ENCODE results near the gene SOS2.

SOS2 gene

DNA sequence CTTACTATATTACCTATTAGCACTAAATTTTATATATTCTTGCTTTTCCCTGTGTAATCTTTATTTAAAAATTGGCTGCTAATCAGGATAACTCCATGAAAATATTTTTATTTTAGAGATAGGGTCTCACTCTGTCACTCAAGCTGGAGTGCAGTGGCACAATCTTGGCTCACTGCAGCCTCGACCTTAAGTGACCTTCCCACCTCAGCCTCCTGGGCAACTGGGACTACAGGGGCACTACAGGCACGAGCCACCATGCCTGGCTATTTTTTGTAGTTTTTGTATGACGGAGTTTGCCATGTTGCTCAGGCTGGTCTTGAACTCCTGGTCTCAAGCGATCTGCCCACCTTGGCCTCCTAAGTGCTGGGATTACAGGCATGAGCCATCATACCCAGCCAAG lies 82.6 kb downstream of the SOS2 start:
- in situ Hi-C loops (cut with HindIII; ENCODE audit: low sequenced_read_pairs): no loop called here
- H3K4me3 ChIP-seq (ENCODE audit: low read depth, low read length): no peak overlapping the region
- TF ChIP-seq, protein P1, sequence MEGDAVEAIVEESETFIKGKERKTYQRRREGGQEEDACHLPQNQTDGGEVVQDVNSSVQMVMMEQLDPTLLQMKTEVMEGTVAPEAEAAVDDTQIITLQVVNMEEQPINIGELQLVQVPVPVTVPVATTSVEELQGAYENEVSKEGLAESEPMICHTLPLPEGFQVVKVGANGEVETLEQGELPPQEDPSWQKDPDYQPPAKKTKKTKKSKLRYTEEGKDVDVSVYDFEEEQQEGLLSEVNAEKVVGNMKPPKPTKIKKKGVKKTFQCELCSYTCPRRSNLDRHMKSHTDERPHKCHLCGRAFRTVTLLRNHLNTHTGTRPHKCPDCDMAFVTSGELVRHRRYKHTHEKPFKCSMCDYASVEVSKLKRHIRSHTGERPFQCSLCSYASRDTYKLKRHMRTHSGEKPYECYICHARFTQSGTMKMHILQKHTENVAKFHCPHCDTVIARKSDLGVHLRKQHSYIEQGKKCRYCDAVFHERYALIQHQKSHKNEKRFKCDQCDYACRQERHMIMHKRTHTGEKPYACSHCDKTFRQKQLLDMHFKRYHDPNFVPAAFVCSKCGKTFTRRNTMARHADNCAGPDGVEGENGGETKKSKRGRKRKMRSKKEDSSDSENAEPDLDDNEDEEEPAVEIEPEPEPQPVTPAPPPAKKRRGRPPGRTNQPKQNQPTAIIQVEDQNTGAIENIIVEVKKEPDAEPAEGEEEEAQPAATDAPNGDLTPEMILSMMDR (IDR thresholded peaks at IDR 0.05; ENCODE audit: low read depth, low read length): no peak
- no peak for DNase-seq (ENCODE audit: low read depth, low spot score)

DNA sequence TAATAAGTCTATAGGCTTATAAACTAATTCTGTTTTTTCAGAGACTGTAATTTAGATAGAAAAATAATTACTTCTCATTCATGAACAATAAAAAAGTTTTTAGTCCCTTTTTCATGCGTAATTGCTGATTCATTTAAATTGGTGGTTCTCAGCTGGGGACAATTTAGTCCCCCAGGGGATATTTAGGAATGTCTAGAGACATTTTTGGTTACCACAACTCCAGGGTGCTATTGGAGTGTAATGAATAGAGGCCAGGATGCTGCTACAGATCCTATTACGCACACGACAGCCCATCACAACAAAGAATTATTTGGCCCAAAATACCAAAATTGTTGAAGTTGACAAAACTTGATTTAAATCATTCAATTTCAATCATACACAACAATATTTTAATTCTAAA lies 92.2 kb downstream of the SOS2 start:
- TF ChIP-seq, protein P1 (IDR thresholded peaks at IDR 0.05; ENCODE audit: low read depth, low read length): no peak
- peak; percentile 43 for DNase-seq (ENCODE audit: low read depth, low spot score)
- in situ Hi-C loops (cut with HindIII; ENCODE audit: low sequenced_read_pairs): no loop called here
- H3K4me3 ChIP-seq (ENCODE audit: low read depth, low read length): no peak overlapping the region

DNA sequence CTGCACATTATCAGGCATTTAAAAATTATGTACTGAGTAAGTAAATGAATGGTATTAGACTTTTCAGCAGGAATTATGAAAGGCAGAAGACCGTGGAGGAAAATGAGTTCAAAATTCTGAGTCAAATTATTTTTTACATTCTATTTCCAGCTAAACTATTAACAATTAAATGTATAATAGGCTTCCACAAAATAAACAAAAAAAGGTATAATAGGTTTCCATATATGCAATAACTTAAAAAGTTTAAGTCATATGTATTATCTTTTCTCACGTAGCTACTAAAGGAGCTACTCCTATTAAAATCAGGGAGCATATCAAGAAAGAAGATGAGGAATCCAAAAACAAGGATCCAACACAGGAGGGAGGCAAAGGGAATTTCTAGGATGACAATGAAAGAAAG lies 103.6 kb downstream of the SOS2 start:
- DNase-seq (ENCODE audit: low read depth, low spot score): no peak
- TF ChIP-seq, protein P1 (IDR thresholded peaks at IDR 0.05; ENCODE audit: low read depth, low read length): no peak
- H3K4me3 ChIP-seq (ENCODE audit: low read depth, low read length): no peak overlapping the region
- in situ Hi-C loops (cut with HindIII; ENCODE audit: low sequenced_read_pairs): no loop called here

DNA sequence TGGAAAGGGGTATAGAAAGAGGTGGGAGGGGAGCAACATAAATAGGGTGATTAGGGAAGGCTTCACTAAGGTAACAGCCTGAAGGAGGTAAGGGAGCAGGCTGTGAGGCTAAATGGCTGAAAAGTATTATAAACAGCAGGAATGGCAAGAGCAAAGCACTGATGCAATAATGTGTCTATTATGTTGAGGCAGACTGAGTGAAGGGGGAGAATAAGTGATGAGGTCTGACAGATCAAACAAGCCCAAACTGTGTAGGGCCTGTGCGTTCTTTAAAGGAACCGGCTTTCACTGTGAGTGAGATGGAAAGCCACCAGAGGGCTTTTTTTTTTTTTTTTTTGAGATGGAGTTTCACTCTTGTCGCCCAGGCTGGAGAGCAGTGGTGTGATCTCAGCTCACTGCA lies 108.3 kb downstream of the SOS2 start:
- in situ Hi-C loops (cut with HindIII; ENCODE audit: low sequenced_read_pairs): no loop called here
- H3K4me3 ChIP-seq (ENCODE audit: low read depth, low read length): no peak overlapping the region
- TF ChIP-seq, protein P1 (IDR thresholded peaks at IDR 0.05; ENCODE audit: low read depth, low read length): no peak

DNA sequence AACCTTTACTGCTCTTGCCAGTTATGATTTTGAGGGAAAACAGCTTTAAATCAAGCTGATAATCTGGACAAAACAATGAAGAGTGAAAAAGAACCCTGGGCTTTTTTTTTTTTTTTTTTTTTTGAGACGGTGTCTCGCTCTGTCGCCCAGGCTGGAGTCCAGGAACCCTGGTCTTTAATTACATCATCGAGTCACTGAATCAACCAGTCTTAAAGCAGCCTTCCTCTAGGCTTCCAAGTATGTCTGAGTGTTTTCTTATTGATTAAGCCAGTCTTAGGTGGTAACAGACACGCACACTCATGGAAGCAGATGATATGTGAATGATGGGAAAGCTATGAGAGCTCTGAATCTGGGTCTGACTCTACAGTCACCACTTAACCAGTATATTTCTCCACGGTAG lies 109.1 kb downstream of the SOS2 start:
- TF ChIP-seq, protein P1 (IDR thresholded peaks at IDR 0.05; ENCODE audit: low read depth, low read length): no peak
- in situ Hi-C loops (cut with HindIII; ENCODE audit: low sequenced_read_pairs): no loop called here
- H3K4me3 ChIP-seq (ENCODE audit: low read depth, low read length): no peak overlapping the region
- no peak for DNase-seq (ENCODE audit: low read depth, low spot score)

More for the DNA sequence above, 108.3 kb downstream of the SOS2 start:
- DNase-seq (ENCODE audit: low read depth, low spot score): no peak

DNA sequence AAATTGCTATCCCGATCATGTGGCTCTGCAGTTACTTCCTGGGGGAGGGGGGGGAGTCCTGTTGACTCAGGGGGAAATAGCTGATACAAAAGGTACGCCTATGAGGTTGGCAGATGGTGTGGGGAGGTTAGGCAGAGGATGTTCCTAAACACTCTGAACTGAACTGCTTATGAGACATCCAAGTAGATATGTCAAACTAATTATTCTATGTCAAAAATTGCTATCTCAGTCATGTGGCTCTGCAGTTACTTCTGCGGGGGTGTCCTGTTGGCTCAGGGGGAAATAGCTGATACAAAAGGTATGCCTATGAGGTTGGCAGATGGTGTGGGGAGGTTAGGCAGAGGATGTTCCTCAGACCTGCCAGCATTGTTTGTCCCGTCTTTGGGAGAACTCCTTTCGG lies 109.9 kb downstream of the SOS2 start:
- no peak for DNase-seq (ENCODE audit: low read depth, low spot score)
- TF ChIP-seq, protein P1 (IDR thresholded peaks at IDR 0.05; ENCODE audit: low read depth, low read length): no peak
- in situ Hi-C loops (cut with HindIII; ENCODE audit: low sequenced_read_pairs): no loop called here
- H3K4me3 ChIP-seq (ENCODE audit: low read depth, low read length): no peak overlapping the region

DNA sequence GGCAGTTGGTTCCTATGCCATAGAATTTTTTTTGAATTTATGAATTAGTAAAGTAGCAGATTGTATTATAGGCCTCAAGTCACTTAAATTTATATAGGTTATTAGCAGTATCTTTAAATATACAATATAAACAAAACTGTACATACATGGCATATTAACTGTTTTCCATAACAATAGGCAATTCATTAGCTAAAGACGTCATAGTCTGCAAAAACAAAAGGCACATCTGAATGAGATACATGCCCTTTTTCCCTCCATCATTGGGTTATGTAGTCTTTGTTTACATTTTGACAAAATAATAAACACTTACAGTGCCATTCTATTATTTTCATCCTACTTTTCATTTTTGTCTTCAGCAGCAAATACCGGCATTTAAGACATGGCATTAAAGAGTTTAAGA lies 113.9 kb downstream of the SOS2 start:
- in situ Hi-C loops (cut with HindIII; ENCODE audit: low sequenced_read_pairs): no loop called here
- TF ChIP-seq, protein P1 (IDR thresholded peaks at IDR 0.05; ENCODE audit: low read depth, low read length): no peak
- H3K4me3 ChIP-seq (ENCODE audit: low read depth, low read length): no peak overlapping the region
- DNase-seq (ENCODE audit: low read depth, low spot score): no peak
